ENCODE results near the gene PNPLA1. TPM values are rescaled to one million over a fixed set of nuclear protein-coding genes. Genes with fewer than 3 reads are reported as not detected.

Gene PNPLA1
- total RNA-seq, 4 donors from 2014 or later = 0.37 TPM; not detected in 3

DNA sequence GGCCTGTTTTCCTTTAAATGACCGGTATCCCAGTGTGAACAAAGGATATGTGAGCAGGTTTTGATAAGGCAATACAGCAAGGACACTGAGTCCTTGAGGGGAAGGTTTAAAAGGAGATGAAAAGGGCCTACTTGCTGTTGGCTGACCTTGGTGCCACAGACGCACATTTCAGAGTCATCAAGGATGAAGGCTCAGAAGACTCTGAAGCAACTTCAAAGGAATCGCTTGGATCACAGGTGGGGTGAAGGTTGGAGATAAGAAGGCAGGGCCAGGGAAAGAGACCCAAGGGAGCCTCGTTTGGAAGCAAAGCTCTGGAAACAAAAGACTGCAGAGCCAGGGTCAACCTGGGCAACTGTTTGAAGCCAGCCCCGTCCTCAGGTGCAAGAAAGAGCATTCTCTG lies 30.1 kb upstream of the PNPLA1 start:
- TF ChIP-seq, protein P1, sequence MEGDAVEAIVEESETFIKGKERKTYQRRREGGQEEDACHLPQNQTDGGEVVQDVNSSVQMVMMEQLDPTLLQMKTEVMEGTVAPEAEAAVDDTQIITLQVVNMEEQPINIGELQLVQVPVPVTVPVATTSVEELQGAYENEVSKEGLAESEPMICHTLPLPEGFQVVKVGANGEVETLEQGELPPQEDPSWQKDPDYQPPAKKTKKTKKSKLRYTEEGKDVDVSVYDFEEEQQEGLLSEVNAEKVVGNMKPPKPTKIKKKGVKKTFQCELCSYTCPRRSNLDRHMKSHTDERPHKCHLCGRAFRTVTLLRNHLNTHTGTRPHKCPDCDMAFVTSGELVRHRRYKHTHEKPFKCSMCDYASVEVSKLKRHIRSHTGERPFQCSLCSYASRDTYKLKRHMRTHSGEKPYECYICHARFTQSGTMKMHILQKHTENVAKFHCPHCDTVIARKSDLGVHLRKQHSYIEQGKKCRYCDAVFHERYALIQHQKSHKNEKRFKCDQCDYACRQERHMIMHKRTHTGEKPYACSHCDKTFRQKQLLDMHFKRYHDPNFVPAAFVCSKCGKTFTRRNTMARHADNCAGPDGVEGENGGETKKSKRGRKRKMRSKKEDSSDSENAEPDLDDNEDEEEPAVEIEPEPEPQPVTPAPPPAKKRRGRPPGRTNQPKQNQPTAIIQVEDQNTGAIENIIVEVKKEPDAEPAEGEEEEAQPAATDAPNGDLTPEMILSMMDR (IDR thresholded peaks at IDR 0.05) = no peak

GRCh38 chr6:36241728-36242127 lies 28.1 kb upstream of the PNPLA1 start:
- DNase-seq (ENCODE audit: low spot score) (no peak), ATAC-seq (ENCODE audit: low FRiP score) (no peak)
- TF ChIP-seq, protein P1 (IDR thresholded peaks at IDR 0.05) = no peak

More for the DNA sequence above, 30.1 kb upstream of the PNPLA1 start:
- DNase-seq (ENCODE audit: low spot score) (no peak), ATAC-seq (ENCODE audit: low FRiP score) (no peak)

GRCh38 chr6:36242161-36242560 lies 27.7 kb upstream of the PNPLA1 start:
- ATAC-seq (ENCODE audit: low FRiP score) = no peak
- DNase-seq (ENCODE audit: low spot score) = no peak
- TF ChIP-seq, protein P1 (IDR thresholded peaks at IDR 0.05) = no peak

DNA sequence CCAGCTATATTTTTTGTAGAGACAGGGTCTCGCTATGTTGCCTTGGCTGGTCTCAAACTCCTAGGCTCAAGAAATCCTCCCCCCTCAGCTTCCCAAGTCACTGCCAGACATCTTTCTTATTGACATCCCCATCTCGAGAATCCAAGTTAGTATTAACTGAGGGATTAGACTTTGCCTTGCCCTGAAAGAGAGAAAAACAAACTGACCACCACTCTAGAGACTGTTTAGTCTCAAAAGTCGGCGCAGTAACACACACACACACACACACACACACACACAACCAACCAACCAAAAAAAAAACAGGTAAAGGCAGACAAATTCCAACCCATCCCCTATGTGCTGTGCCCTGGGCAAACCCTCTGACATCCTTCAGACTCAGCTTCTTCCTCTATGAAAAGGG lies 27.2 kb upstream of the PNPLA1 start:
- TF ChIP-seq, protein P1 (IDR thresholded peaks at IDR 0.05) = no peak
- ATAC-seq (ENCODE audit: low FRiP score) (no peak), DNase-seq (ENCODE audit: low spot score) (no peak)

GRCh38 chr6:36243562-36244212 lies 26.2 kb upstream of the PNPLA1 start:
- DNase-seq (ENCODE audit: low spot score) (no peak), ATAC-seq (ENCODE audit: low FRiP score) (no peak)
- TF ChIP-seq, protein P1 (IDR thresholded peaks at IDR 0.05) = no peak

GRCh38 chr6:36244641-36245280 lies 25.1 kb upstream of the PNPLA1 start:
- ATAC-seq (ENCODE audit: low FRiP score) (no peak), DNase-seq (ENCODE audit: low spot score) (no peak)
- TF ChIP-seq, protein P1 (IDR thresholded peaks at IDR 0.05) = no peak

GRCh38 chr6:36245572-36246061 lies 24.2 kb upstream of the PNPLA1 start:
- ATAC-seq (ENCODE audit: low FRiP score) (no peak), DNase-seq (ENCODE audit: low spot score) (no peak)
- TF ChIP-seq, protein P1 (IDR thresholded peaks at IDR 0.05) = no peak
